Fibroblast of pulmonary artery (primary cell): ENCODE data around the gene MYO1D.

Experiments
- DNase-seq: peaks from one replicate; pipeline ENCODE4 v3.0.0-alpha.2; 2010; ENCODE audit warnings: low read depth
- H3K4me3 ChIP-seq: replicated peaks from 2 replicates; pipeline ENCODE4 v1.5.1; 2011; ENCODE audit warnings: low read depth, mild to moderate bottlenecking, control low read depth, low read length, moderate library complexity
- TF ChIP-seq, protein P1 (sequence below): IDR thresholded peaks from 2 replicates; pipeline ENCODE4 v1.5.1; 2011; ENCODE audit warnings: mild to moderate bottlenecking, control low read depth, low read length, inconsistent platforms; ENCODE audit errors: missing control alignments

The MYO1D gene

GRCh38 chr17:32584792-32585191, 292.1 kb downstream of the MYO1D start:
- H3K4me3 ChIP-seq, result no peak overlapping the region
- no peak for DNase-seq
- TF ChIP-seq, protein P1, sequence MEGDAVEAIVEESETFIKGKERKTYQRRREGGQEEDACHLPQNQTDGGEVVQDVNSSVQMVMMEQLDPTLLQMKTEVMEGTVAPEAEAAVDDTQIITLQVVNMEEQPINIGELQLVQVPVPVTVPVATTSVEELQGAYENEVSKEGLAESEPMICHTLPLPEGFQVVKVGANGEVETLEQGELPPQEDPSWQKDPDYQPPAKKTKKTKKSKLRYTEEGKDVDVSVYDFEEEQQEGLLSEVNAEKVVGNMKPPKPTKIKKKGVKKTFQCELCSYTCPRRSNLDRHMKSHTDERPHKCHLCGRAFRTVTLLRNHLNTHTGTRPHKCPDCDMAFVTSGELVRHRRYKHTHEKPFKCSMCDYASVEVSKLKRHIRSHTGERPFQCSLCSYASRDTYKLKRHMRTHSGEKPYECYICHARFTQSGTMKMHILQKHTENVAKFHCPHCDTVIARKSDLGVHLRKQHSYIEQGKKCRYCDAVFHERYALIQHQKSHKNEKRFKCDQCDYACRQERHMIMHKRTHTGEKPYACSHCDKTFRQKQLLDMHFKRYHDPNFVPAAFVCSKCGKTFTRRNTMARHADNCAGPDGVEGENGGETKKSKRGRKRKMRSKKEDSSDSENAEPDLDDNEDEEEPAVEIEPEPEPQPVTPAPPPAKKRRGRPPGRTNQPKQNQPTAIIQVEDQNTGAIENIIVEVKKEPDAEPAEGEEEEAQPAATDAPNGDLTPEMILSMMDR, result no peak

- TF ChIP-seq, protein P1, result no peak
- H3K4me3 ChIP-seq, result no peak overlapping the region
- no peak for DNase-seq
Measured at GRCh38 chr17:32583053-32583452, 293.9 kb downstream of the MYO1D start.

DNA sequence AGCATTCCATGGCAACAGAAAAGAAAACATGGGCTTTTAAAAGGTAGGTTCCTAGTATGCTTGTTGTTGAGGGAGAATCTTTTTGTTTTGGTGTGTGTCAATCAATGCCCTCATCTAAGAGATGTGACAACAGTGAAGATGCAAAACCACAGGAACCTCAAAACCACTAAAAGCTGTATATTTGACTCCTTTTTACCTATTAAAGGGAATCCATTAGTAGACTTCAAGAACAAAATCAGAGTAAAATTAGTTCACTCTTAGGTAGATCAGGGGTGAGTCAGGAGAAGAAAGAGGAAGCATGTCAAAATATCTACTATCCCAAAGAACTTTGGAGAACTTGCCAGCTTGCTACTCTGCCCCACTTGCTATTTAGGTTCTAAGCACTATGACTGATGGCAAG, 301.1 kb downstream of the MYO1D start:
- no peak overlapping the region for H3K4me3 ChIP-seq
- TF ChIP-seq, protein P1, result no peak
- no peak for DNase-seq

DNA sequence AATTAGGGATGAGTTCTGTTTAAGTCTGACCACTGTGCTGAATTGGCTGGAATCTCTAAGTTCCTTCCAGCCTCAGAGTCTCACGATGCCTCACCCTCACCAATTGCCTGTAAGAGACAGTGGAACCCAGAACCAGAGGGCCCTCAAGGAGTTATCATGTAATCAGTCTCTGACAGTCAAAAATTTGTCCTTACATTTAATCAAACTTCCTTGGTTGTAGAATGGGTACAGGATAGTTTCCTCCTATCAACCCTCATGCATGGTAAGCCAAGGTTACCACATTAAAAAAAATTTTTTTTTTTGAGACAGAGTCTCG, 306.9 kb downstream of the MYO1D start:
- no peak overlapping the region for H3K4me3 ChIP-seq

GRCh38 chr17:32569171-32570080, 307.5 kb downstream of the MYO1D start:
- TF ChIP-seq, protein P1, result no peak
- no peak overlapping the region for H3K4me3 ChIP-seq
- no peak for DNase-seq

More for the DNA sequence above, 306.9 kb downstream of the MYO1D start:
- DNase-seq, result no peak
- TF ChIP-seq, protein P1, result no peak

GRCh38 chr17:32568705-32569104, 308.2 kb downstream of the MYO1D start:
- TF ChIP-seq, protein P1, result no peak
- no peak for DNase-seq
- H3K4me3 ChIP-seq, result no peak overlapping the region

- H3K4me3 ChIP-seq, result no peak overlapping the region
- DNase-seq, result no peak
- TF ChIP-seq, protein P1, result no peak
Measured at GRCh38 chr17:32567511-32567910, 309.4 kb downstream of the MYO1D start.
